Measurements from ENCODE around the gene ZBTB45. TPM values are rescaled to one million over a fixed set of nuclear protein-coding genes. Genes with fewer than 3 reads are reported as not detected.
A peak's percentile ranks its signal among the peaks of the same experiment; 100 is the strongest.

Gene ZBTB45
- total and polyA plus RNA-seq, 2 donors (not counting 1 experiment from before 2014, with no cell fraction given), result 12.6 to 20.9 TPM

GRCh38 chr19:58466760-58467589 is 52.6 kb downstream of the ZBTB45 start, which contains the start of gene ZNF324:
ZNF324 (plus strand) TSS chr19:58467080; CDS start chr19:58469186, 2,106 bp downstream.
- Histone ChIP-seq H3K79me2 (ENCODE audit: control insufficient read depth, insufficient read depth, low read length) (peaks cover 24% of the 10 kb centered on the region), H3K36me3 (replicated peaks in 1 of 2; ENCODE audit: control extremely low read depth in 1 of 2, control insufficient read depth in 1 of 2, extremely low read depth in 1 of 2, insufficient read depth in 2 of 2, low read length in 1 of 2) (peaks cover 0 to 7% of the 10 kb centered on the region in 2 experiments), H3K4me3 (ENCODE audit: control extremely low read depth in 1 of 5, extremely low read depth in 1 of 5, insufficient read depth in 1 of 5, low read depth in 2 of 5, low read length in 4 of 5) (peak within 1 kb of the TSS; percentile 34 to 91 (median 89)), H3K27ac (ENCODE audit: low read length in 2 of 2) (peak within 1 kb of the TSS; percentile 18 to 90), H3K9ac (ENCODE audit: low read length) (peak within 1 kb of the TSS; percentile 89), H4K20me1 (ENCODE audit: control insufficient read depth, insufficient read depth, low read length, poor library complexity, severe bottlenecking) (peaks cover 4% of the 10 kb centered on the region), H3K4me2 (replicated peaks; ENCODE audit: low read depth, low read length, poor library complexity, severe bottlenecking) (peak within 1 kb of the TSS; percentile 78), H3K27me3 (replicated peaks in 1 of 4; ENCODE audit: control extremely low read depth in 1 of 4, control insufficient read depth in 3 of 4, insufficient read depth in 4 of 4, low read length in 3 of 4) (no peaks in the 10 kb centered on the region), H2AFZ (ENCODE audit: insufficient read depth, low read depth, low read length, poor library complexity, severe bottlenecking) (peak within 1 kb of the TSS; percentile 93), H3K4me1 (ENCODE audit: control insufficient read depth in 2 of 2, insufficient read depth in 2 of 2, low read length in 2 of 2) (peaks cover 8 to 25% of the 10 kb centered on the region in 2 donors), H3K9me3 (ENCODE audit: control extremely low read depth in 1 of 3, control insufficient read depth in 2 of 3, insufficient read depth in 1 of 3, low read length in 2 of 3) (peaks cover 0 to 6% (median 0%) of the 10 kb centered on the region in 3 donors)
- Mint-ChIP-seq H3K27me3 (no peaks in the 10 kb centered on the region), H3K4me1 (peaks cover 26% of the 10 kb centered on the region), H3K27ac (peak within 1 kb of the TSS; percentile 85), H3K9me3 (ENCODE audit: insufficient read depth) (no peaks in the 10 kb centered on the region), H3K4me3 (peak within 1 kb of the TSS; percentile 85)
- peak; percentile 97 for DNase-seq
- intact Hi-C loops (cut with micrococcal nuclease), result loop anchor here (1.0 to 2.0 kb wide), 9 partner anchors 9 to 162 kb away; partner anchors contain the start of genes ERVK3-1, RPS5, TRIM28 and ZNF132
- TF ChIP-seq CTCF (IDR thresholded peaks at IDR 0.05), result no peak
- no peak for TF ChIP-seq EZH2 (IDR thresholded peaks at IDR 0.05; ENCODE audit: borderline replicate concordance, insufficient read depth, low read depth, low read length, poor library complexity, severe bottlenecking)
- CTCF ChIA-PET, result no interaction called here
- peak; percentile 96 for ATAC-seq (ENCODE audit: low read depth)
- under 1% methylated on average over 92 of the region's 92 CpGs for WGBS (ENCODE audit: insufficient coverage)
- POLR2A ChIA-PET, result interaction anchor here (0.6 to 1.7 kb wide), 2 partner anchors 10 to 103 kb away, joined by 3 to 4 read pairs; no protein-coding TSS in a partner anchor
